ENCODE measurements around the gene FRA10AC1. TPM values are rescaled to one million over a fixed set of nuclear protein-coding genes. Genes with fewer than 3 reads are reported as not detected.

The FRA10AC1 gene
- total RNA-seq, 1 experiment from 2014 or later = 20.3 TPM

- POLR2A ChIA-PET = no interaction called here
These were observed 8.0 kb upstream of the FRA10AC1 start for GRCh38 chr10:93710333-93710909.

GRCh38 chr10:93707623-93708022, 5.2 kb upstream of the FRA10AC1 start:
- CTCF ChIA-PET = interaction anchor here (0.8 kb wide), 1 partner anchor 10 kb away, joined by 3 read pairs; no protein-coding TSS in a partner anchor
- POLR2A ChIA-PET = no interaction called here

More at GRCh38 chr10:93710333-93710909, 8.0 kb upstream of the FRA10AC1 start:
- no peak overlapping the region for H3K27ac ChIP-seq (ENCODE audit: low read length)
- no peak for TF ChIP-seq POLR2AphosphoS5 (IDR thresholded peaks at IDR 0.05; ENCODE audit: low read depth, low read length)
- no peak for TF ChIP-seq CTCF (IDR thresholded peaks at IDR 0.05)
- no peak for TF ChIP-seq SIN3A (IDR thresholded peaks at IDR 0.05; ENCODE audit: borderline replicate concordance, insufficient read depth, low read depth, low read length)
- TF ChIP-seq TCF7L2 (IDR thresholded peaks at IDR 0.05; ENCODE audit: low read depth, low read length) = no peak
- TF ChIP-seq REST (IDR thresholded peaks at IDR 0.05; ENCODE audit: insufficient read depth in 1 of 2, low read depth in 2 of 2, low read length in 1 of 2) = no peak
- no peak for DNase-seq (ENCODE audit: low read depth, low spot score)
- intact Hi-C loops (cut with micrococcal nuclease; ENCODE audit: unreplicated experiment) (no loop called here), in situ Hi-C loops (cut with HindIII; ENCODE audit: low pct_unique_long_range_greater_than_20kb, low sequenced_read_pairs) (no loop called here)
- H3K4me3 ChIP-seq (ENCODE audit: low read depth in 2 of 2, low read length in 2 of 2) = no peak overlapping the region
- no peaks in the 10 kb centered on the region for H3K9me3 ChIP-seq (ENCODE audit: control insufficient read depth, insufficient read depth, low read depth, low read length)
- no peaks in the 10 kb centered on the region; the same call in 1 of the 2 replicates for H3K27me3 ChIP-seq (ENCODE audit: control insufficient read depth, insufficient read depth, low read length)
- BruUV-seq (replicated peaks) = no TSS peak
- no peaks in the 10 kb centered on the region for H3K36me3 ChIP-seq (ENCODE audit: control insufficient read depth, insufficient read depth, low read length)
- H3K4me1 ChIP-seq (ENCODE audit: control insufficient read depth, insufficient read depth, low read length) = no peaks in the 10 kb centered on the region
- ATAC-seq = no peak
- CTCF ChIA-PET = no interaction called here

More at GRCh38 chr10:93707623-93708022, 5.2 kb upstream of the FRA10AC1 start:
- Histone ChIP-seq H3K4me1 (ENCODE audit: control insufficient read depth, insufficient read depth, low read length) (peaks cover 3% of the 10 kb centered on the region; the same call in 1 of the 2 replicates), H3K9me3 (ENCODE audit: control insufficient read depth, insufficient read depth, low read depth, low read length) (no peaks in the 10 kb centered on the region), H3K27me3 (ENCODE audit: control insufficient read depth, insufficient read depth, low read length) (no peaks in the 10 kb centered on the region; the same call in 1 of the 2 replicates), H3K36me3 (ENCODE audit: control insufficient read depth, insufficient read depth, low read length) (no peaks in the 10 kb centered on the region), H3K27ac (ENCODE audit: low read length) (no peak overlapping the region), H3K4me3 (ENCODE audit: low read depth in 2 of 2, low read length in 2 of 2) (no peak overlapping the region)
- BruUV-seq (replicated peaks) = no TSS peak
- intact Hi-C loops (cut with micrococcal nuclease; ENCODE audit: unreplicated experiment) (no loop called here), in situ Hi-C loops (cut with HindIII; ENCODE audit: low pct_unique_long_range_greater_than_20kb, low sequenced_read_pairs) (no loop called here)
- DNase-seq (ENCODE audit: low read depth, low spot score) = no peak
- no peak for ATAC-seq
- TF ChIP-seq CTCF (IDR thresholded peaks at IDR 0.05) (no peak), POLR2AphosphoS5 (IDR thresholded peaks at IDR 0.05; ENCODE audit: low read depth, low read length) (no peak), TCF7L2 (IDR thresholded peaks at IDR 0.05; ENCODE audit: low read depth, low read length) (no peak), SIN3A (IDR thresholded peaks at IDR 0.05; ENCODE audit: borderline replicate concordance, insufficient read depth, low read depth, low read length) (no peak), REST (IDR thresholded peaks at IDR 0.05; ENCODE audit: insufficient read depth in 1 of 2, low read depth in 2 of 2, low read length in 1 of 2) (no peak)

Data from Panc1 (cell line).